Neural progenitor cell (in vitro differentiated cells): ENCODE measurements around the gene MLYCD. TPM values are rescaled to one million over a fixed set of nuclear protein-coding genes. Genes with fewer than 3 reads are reported as not detected.

Experiments
- DNase-seq: peaks from one replicate; pipeline ENCODE4 v3.0.0-alpha.2; 2016; ENCODE audit warnings: low spot score
- H2AFZ ChIP-seq: fragments of 200-600 bp; sonication (generic); replicated peaks from 2 replicates; pipeline ENCODE4 v1.6.1; 2016; ENCODE audit warnings: antibody characterized with exemption
- H3F3A ChIP-seq: fragments of 200-600 bp; sonication (generic); 2 replicates; pipeline ENCODE4 v1.6.1; 2016; ENCODE audit warnings: antibody characterized with exemption, low read depth
- H3K27ac ChIP-seq: fragments of 200-600 bp; sonication (generic); 2 replicates; pipeline ENCODE4 v1.5.1; 2016; ENCODE audit warnings: mild to moderate bottlenecking
- H3K27me3 ChIP-seq: fragments of 200-600 bp; sonication (generic); 2 replicates; pipeline ENCODE4 v1.6.1; 2016; ENCODE audit warnings: mild to moderate bottlenecking, moderate library complexity
- H3K36me3 ChIP-seq: fragments of 200-600 bp; sonication (generic); 2 replicates; pipeline ENCODE4 v1.5.1; 2016
- H3K4me1 ChIP-seq: fragments of 200-600 bp; sonication (generic); 2 replicates; pipeline ENCODE4 v1.6.1; 2016; ENCODE audit warnings: mixed run types
- H3K4me2 ChIP-seq: fragments of 200-600 bp; sonication (generic); 2 replicates; pipeline ENCODE4 v1.6.1; 2016
- H3K4me3 ChIP-seq: fragments of 200-600 bp; sonication (generic); 2 replicates; pipeline ENCODE4 v1.5.1; 2016
- H3K79me2 ChIP-seq: fragments of 200-600 bp; sonication (generic); 2 replicates; pipeline ENCODE4 v1.6.1; 2016; ENCODE audit warnings: low read depth
- H3K9ac ChIP-seq: fragments of 200-600 bp; sonication (generic); 2 replicates; pipeline ENCODE4 v1.6.1; 2016
- H3K9me3 ChIP-seq: fragments of 200-600 bp; sonication (generic); 2 replicates; pipeline ENCODE4 v1.5.1; 2016; ENCODE audit warnings: low read depth
- H4K20me1 ChIP-seq: fragments of 200-600 bp; sonication (generic); 2 replicates; pipeline ENCODE4 v1.6.1; 2016; ENCODE audit warnings: low read depth
- H3K27ac Mint-ChIP-seq: 3 replicates; pipeline ENCODE4 v1.8.0; 2021; ENCODE audit warnings: mixed read lengths
- H3K27me3 Mint-ChIP-seq: 2 replicates; pipeline ENCODE4 v1.8.0; 2022; ENCODE audit warnings: low read depth, mild to moderate bottlenecking, inconsistent platforms, moderate library complexity, mixed read lengths; ENCODE audit not compliant: insufficient read depth
- H3K36me3 Mint-ChIP-seq: 3 replicates; pipeline ENCODE4 v1.8.0; 2021; ENCODE audit warnings: mixed read lengths
- H3K4me1 Mint-ChIP-seq: 3 replicates; pipeline ENCODE4 v1.8.0; 2021; ENCODE audit warnings: mixed read lengths
- H3K4me3 Mint-ChIP-seq: 3 replicates; pipeline ENCODE4 v1.8.0; 2021; ENCODE audit warnings: mild to moderate bottlenecking, moderate library complexity, mixed read lengths
- H3K9me3 Mint-ChIP-seq: 3 replicates; pipeline ENCODE4 v1.8.0; 2020; ENCODE audit warnings: mixed read lengths
- EZH2 ChIP-seq: fragments of 200-600 bp; sonication (generic); IDR thresholded peaks from 2 replicates; pipeline ENCODE4 v1.6.1; 2017; ENCODE audit warnings: antibody characterized with exemption, mild to moderate bottlenecking, moderate library complexity
- EZH2phosphoT487 ChIP-seq: fragments of 200-600 bp; sonication (generic); IDR thresholded peaks from 2 replicates; pipeline ENCODE4 v1.6.1; 2017; ENCODE audit warnings: antibody characterized with exemption
- total RNA-seq: library from RNA; depleted of rRNA; stranded (reverse); fragments of >200 nt; gene quantifications from 2 replicates; pipeline ENCODE4 v1.2.3, GENCODE V29; 2015; ENCODE audit warnings: low replicate concordance
- TF ChIP-seq, protein P1 (sequence below): fragments of 200-600 bp; sonication (generic); IDR thresholded peaks from 2 replicates; pipeline ENCODE4 v1.5.1; 2017; ENCODE audit warnings: antibody characterized with exemption, mild to moderate bottlenecking

The MLYCD gene
- total RNA-seq: 2.5 and 3.3 TPM in 2 replicates

GRCh38 chr16:83898463-83899271, at the start of gene MLYCD:
Gene MLYCD, plus strand, starts transcription at chr16:83899115. Its CDS starts 30 bp downstream, at chr16:83899145.
- Mint-ChIP-seq H3K36me3 (peaks cover 4% of the 10 kb centered on the region), H3K4me3 (peak within 1 kb of the TSS; percentile 93), H3K27ac (no peak within 1 kb of the TSS), H3K27me3 (peaks cover 11% of the 10 kb centered on the region), H3K4me1 (peaks cover 30% of the 10 kb centered on the region), H3K9me3 (no peaks in the 10 kb centered on the region)
- Histone ChIP-seq H2AFZ (peak within 1 kb of the TSS; percentile 94), H3K4me2 (peak within 1 kb of the TSS; percentile 94), H3K9me3 (no peaks in the 10 kb centered on the region), H3K79me2 (peaks cover 13% of the 10 kb centered on the region), H3K4me1 (peaks cover 5% of the 10 kb centered on the region), H3K27ac (no peak within 1 kb of the TSS), H4K20me1 (peaks cover 13% of the 10 kb centered on the region), H3K4me3 (peak within 1 kb of the TSS; percentile 70), H3K36me3 (no peaks in the 10 kb centered on the region), H3K27me3 (peaks cover 20% of the 10 kb centered on the region), H3F3A (peaks cover 8% of the 10 kb centered on the region), H3K9ac (no peak within 1 kb of the TSS)
- TF ChIP-seq EZH2: no peak
- TF ChIP-seq EZH2phosphoT487: no peak
- TF ChIP-seq, protein P1, sequence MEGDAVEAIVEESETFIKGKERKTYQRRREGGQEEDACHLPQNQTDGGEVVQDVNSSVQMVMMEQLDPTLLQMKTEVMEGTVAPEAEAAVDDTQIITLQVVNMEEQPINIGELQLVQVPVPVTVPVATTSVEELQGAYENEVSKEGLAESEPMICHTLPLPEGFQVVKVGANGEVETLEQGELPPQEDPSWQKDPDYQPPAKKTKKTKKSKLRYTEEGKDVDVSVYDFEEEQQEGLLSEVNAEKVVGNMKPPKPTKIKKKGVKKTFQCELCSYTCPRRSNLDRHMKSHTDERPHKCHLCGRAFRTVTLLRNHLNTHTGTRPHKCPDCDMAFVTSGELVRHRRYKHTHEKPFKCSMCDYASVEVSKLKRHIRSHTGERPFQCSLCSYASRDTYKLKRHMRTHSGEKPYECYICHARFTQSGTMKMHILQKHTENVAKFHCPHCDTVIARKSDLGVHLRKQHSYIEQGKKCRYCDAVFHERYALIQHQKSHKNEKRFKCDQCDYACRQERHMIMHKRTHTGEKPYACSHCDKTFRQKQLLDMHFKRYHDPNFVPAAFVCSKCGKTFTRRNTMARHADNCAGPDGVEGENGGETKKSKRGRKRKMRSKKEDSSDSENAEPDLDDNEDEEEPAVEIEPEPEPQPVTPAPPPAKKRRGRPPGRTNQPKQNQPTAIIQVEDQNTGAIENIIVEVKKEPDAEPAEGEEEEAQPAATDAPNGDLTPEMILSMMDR: no peak
- DNase-seq: peak; percentile 92

- H4K20me1 ChIP-seq: no peaks in the 10 kb centered on the region
- H3K79me2 ChIP-seq: no peaks in the 10 kb centered on the region
- H3F3A ChIP-seq: no peaks in the 10 kb centered on the region
- Mint-ChIP-seq H3K4me1 (peaks cover 37% of the 10 kb centered on the region), H3K9me3 (no peaks in the 10 kb centered on the region), H3K36me3 (no peaks in the 10 kb centered on the region), H3K4me3 (no peak overlapping the region), H3K27ac (peak overlapping the region; percentile 92), H3K27me3 (peaks cover 11% of the 10 kb centered on the region)
- H3K27ac ChIP-seq: no peak overlapping the region
- H3K9me3 ChIP-seq: no peaks in the 10 kb centered on the region
- H3K9ac ChIP-seq: no peak overlapping the region
- H3K36me3 ChIP-seq: no peaks in the 10 kb centered on the region
- H3K4me1 ChIP-seq: peaks cover 20% of the 10 kb centered on the region
- no peaks in the 10 kb centered on the region for H3K27me3 ChIP-seq
- peak overlapping the region; percentile 14 for H3K4me2 ChIP-seq
- no peak for TF ChIP-seq EZH2phosphoT487
- TF ChIP-seq, protein P1: no peak
- TF ChIP-seq EZH2: no peak
- no peak for DNase-seq
- H2AFZ ChIP-seq: peak overlapping the region; percentile 22
- no peak overlapping the region for H3K4me3 ChIP-seq
Observed at GRCh38 chr16:83849421-83849820, 49.5 kb upstream of the MLYCD start.

DNA sequence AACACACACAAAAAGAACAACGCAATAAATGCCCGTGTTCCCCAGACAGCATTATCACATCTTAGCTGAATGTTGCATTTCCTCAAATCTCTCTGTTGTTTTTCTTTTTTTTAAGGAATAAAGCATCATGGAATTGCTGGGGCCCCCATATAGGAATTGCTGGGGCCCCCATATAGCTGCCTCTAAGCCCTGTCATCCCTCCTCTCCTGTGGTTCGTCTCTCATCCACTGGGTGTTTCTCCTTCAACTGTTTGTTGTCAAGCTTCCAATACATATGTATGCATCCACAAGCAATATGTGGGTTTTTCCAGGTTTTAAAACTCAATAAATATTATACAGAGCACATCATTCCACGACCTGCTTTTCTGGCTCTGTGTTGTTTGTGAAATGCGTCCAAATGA, 48.0 kb upstream of the MLYCD start:
- Mint-ChIP-seq H3K4me1 (peaks cover 37% of the 10 kb centered on the region), H3K9me3 (no peaks in the 10 kb centered on the region), H3K27ac (peak overlapping the region; percentile 27), H3K4me3 (no peak overlapping the region), H3K27me3 (peaks cover 11% of the 10 kb centered on the region), H3K36me3 (no peaks in the 10 kb centered on the region)
- Histone ChIP-seq H3K4me2 (no peak overlapping the region), H3K9me3 (no peaks in the 10 kb centered on the region), H3K79me2 (no peaks in the 10 kb centered on the region), H3F3A (no peaks in the 10 kb centered on the region), H3K27ac (no peak overlapping the region), H3K4me1 (peaks cover 20% of the 10 kb centered on the region), H3K27me3 (no peaks in the 10 kb centered on the region), H3K9ac (no peak overlapping the region), H2AFZ (no peak overlapping the region), H4K20me1 (no peaks in the 10 kb centered on the region), H3K36me3 (no peaks in the 10 kb centered on the region), H3K4me3 (no peak overlapping the region)
- TF ChIP-seq, protein P1: no peak
- no peak for TF ChIP-seq EZH2
- TF ChIP-seq EZH2phosphoT487: no peak
- no peak for DNase-seq
